Erythroblast (primary cell): ENCODE data around the gene KIFC1.

ENCODE experiments used
- GATA1 ChIP-seq: IDR thresholded peaks from 2 replicates; pipeline ENCODE4 v1.6.1; 2011; ENCODE audit warnings: low read depth, mild to moderate bottlenecking, control low read depth, low read length, moderate library complexity
- POLR2A ChIP-seq: IDR thresholded peaks from 2 replicates; pipeline ENCODE4 v1.6.1; 2011; ENCODE audit warnings: mild to moderate bottlenecking, low read length

- TF ChIP-seq POLR2A: no peak
- no peak for TF ChIP-seq GATA1
These were observed 40.9 kb downstream of the KIFC1 start for GRCh38 chr6:33432546-33432945.
